HUES6 (cell line): ENCODE data around the gene ACTC1.

Source experiments
- H3K27ac ChIP-seq: 2 replicates; pipeline ENCODE4 v1.7.0; 2013; ENCODE audit warnings: low read depth, mild to moderate bottlenecking, low read length, inconsistent platforms
- H3K27me3 ChIP-seq: 2 replicates; pipeline ENCODE4 v1.6.1; 2013; ENCODE audit warnings: low read length; ENCODE audit not compliant: control insufficient read depth, insufficient read depth
- H3K36me3 ChIP-seq: 2 replicates; pipeline ENCODE4 v1.6.1; 2013; ENCODE audit warnings: low read length; ENCODE audit not compliant: control insufficient read depth, insufficient read depth
- H3K4me1 ChIP-seq: 2 replicates; pipeline ENCODE4 v1.6.1; 2013; ENCODE audit warnings: low read length; ENCODE audit not compliant: control insufficient read depth, insufficient read depth
- H3K4me3 ChIP-seq: 2 replicates; pipeline ENCODE4 v1.5.1; 2013; ENCODE audit warnings: low read depth, low read length
- H3K9ac ChIP-seq: one replicate; pipeline ENCODE4 v1.6.1; 2013; ENCODE audit warnings: mild to moderate bottlenecking, low read length
- H3K9me3 ChIP-seq: 2 replicates; pipeline ENCODE4 v1.6.1; 2013; ENCODE audit warnings: low read depth, low read length; ENCODE audit not compliant: control insufficient read depth, insufficient read depth

The ACTC1 gene

GRCh38 chr15:34795267-34796081 lies at the start of gene ACTC1:
ACTC1 (minus strand) TSS chr15:34795549; CDS start chr15:34794808, 741 bp downstream.
- Histone ChIP-seq H3K4me3 (peak within 1 kb of the TSS; percentile 57), H3K9ac (peak within 1 kb of the TSS; percentile 78), H3K27me3 (peaks cover 33% of the 10 kb centered on the region)

GRCh38 chr15:34841262-34841725 lies 45.9 kb upstream of the ACTC1 start:
- Histone ChIP-seq H3K9me3 (no peaks in the 10 kb centered on the region), H3K36me3 (no peaks in the 10 kb centered on the region), H3K4me3 (no peak overlapping the region), H3K4me1 (no peaks in the 10 kb centered on the region), H3K27me3 (no peaks in the 10 kb centered on the region), H3K9ac (no peak overlapping the region), H3K27ac (no peak overlapping the region)

More at GRCh38 chr15:34795267-34796081, at the start of gene ACTC1:
- peaks cover 28% of the 10 kb centered on the region for H3K4me1 ChIP-seq
- peak within 1 kb of the TSS; percentile 18; the same call in 1 of the 2 replicates for H3K27ac ChIP-seq
- no peaks in the 10 kb centered on the region for H3K9me3 ChIP-seq
- H3K36me3 ChIP-seq, result peaks cover 24% of the 10 kb centered on the region

GRCh38 chr15:34838282-34838681 lies 42.9 kb upstream of the ACTC1 start:
- no peaks in the 10 kb centered on the region for H3K27me3 ChIP-seq
- H3K36me3 ChIP-seq, result no peaks in the 10 kb centered on the region
- H3K27ac ChIP-seq, result no peak overlapping the region
- H3K4me3 ChIP-seq, result no peak overlapping the region
- no peaks in the 10 kb centered on the region for H3K4me1 ChIP-seq
- H3K9ac ChIP-seq, result no peak overlapping the region
- no peaks in the 10 kb centered on the region for H3K9me3 ChIP-seq

- Histone ChIP-seq H3K4me1 (no peaks in the 10 kb centered on the region), H3K9me3 (no peaks in the 10 kb centered on the region), H3K36me3 (no peaks in the 10 kb centered on the region), H3K27me3 (no peaks in the 10 kb centered on the region), H3K27ac (no peak overlapping the region), H3K9ac (no peak overlapping the region), H3K4me3 (no peak overlapping the region)
Measured at GRCh38 chr15:34837246-34838016, 42.1 kb upstream of the ACTC1 start.

GRCh38 chr15:34828145-34828911 lies 33.0 kb upstream of the ACTC1 start:
- Histone ChIP-seq H3K27me3 (no peaks in the 10 kb centered on the region), H3K4me1 (no peaks in the 10 kb centered on the region), H3K9me3 (no peaks in the 10 kb centered on the region), H3K4me3 (no peak overlapping the region), H3K9ac (no peak overlapping the region), H3K27ac (no peak overlapping the region), H3K36me3 (no peaks in the 10 kb centered on the region)

- H3K27ac ChIP-seq, result no peak overlapping the region
- no peak overlapping the region for H3K4me3 ChIP-seq
- H3K9ac ChIP-seq, result no peak overlapping the region
- H3K4me1 ChIP-seq, result no peaks in the 10 kb centered on the region
- H3K9me3 ChIP-seq, result no peaks in the 10 kb centered on the region
- H3K27me3 ChIP-seq, result no peaks in the 10 kb centered on the region
- H3K36me3 ChIP-seq, result no peaks in the 10 kb centered on the region
Measured at GRCh38 chr15:34821831-34822230, 26.5 kb upstream of the ACTC1 start.

GRCh38 chr15:34820110-34820509 lies 24.8 kb upstream of the ACTC1 start:
- Histone ChIP-seq H3K9me3 (no peaks in the 10 kb centered on the region), H3K36me3 (no peaks in the 10 kb centered on the region), H3K27me3 (no peaks in the 10 kb centered on the region), H3K27ac (no peak overlapping the region), H3K4me3 (no peak overlapping the region), H3K9ac (no peak overlapping the region), H3K4me1 (no peaks in the 10 kb centered on the region)

GRCh38 chr15:34818526-34818925 lies 23.2 kb upstream of the ACTC1 start:
- Histone ChIP-seq H3K9me3 (no peaks in the 10 kb centered on the region), H3K4me1 (no peaks in the 10 kb centered on the region), H3K27me3 (no peaks in the 10 kb centered on the region), H3K36me3 (no peaks in the 10 kb centered on the region), H3K9ac (no peak overlapping the region), H3K4me3 (no peak overlapping the region), H3K27ac (no peak overlapping the region)

- Histone ChIP-seq H3K36me3 (no peaks in the 10 kb centered on the region), H3K4me1 (peaks cover 3% of the 10 kb centered on the region; the same call in 1 of the 2 replicates), H3K4me3 (no peak overlapping the region), H3K27me3 (no peaks in the 10 kb centered on the region), H3K27ac (no peak overlapping the region), H3K9me3 (no peaks in the 10 kb centered on the region), H3K9ac (no peak overlapping the region)
Measured at GRCh38 chr15:34815836-34816235, 20.5 kb upstream of the ACTC1 start.

GRCh38 chr15:34813446-34814190 lies 18.3 kb upstream of the ACTC1 start:
- peak overlapping the region; percentile 54 for H3K9ac ChIP-seq
- peaks cover 5% of the 10 kb centered on the region; the same call in 1 of the 2 replicates for H3K4me1 ChIP-seq
- H3K36me3 ChIP-seq, result no peaks in the 10 kb centered on the region

More at GRCh38 chr15:34813446-34814190, 18.3 kb upstream of the ACTC1 start:
- Histone ChIP-seq H3K9me3 (no peaks in the 10 kb centered on the region), H3K27me3 (no peaks in the 10 kb centered on the region), H3K27ac (peak overlapping the region; percentile 4; the same call in 1 of the 2 replicates), H3K4me3 (no peak overlapping the region)
